SK-N-MC (cell line): ENCODE measurements around the gene FSTL4.

ENCODE experiments used
- EZH2 ChIP-seq: fragments of 200-600 bp; sonication (generic); IDR thresholded peaks from one replicate; pipeline ENCODE4 v1.6.1; 2017; ENCODE audit warnings: antibody characterized with exemption
- FOXP2 ChIP-seq: optimal IDR thresholded peaks from 2 replicates; pipeline ENCODE3; 2011; ENCODE audit warnings: mild to moderate bottlenecking, moderate library complexity; ENCODE audit not compliant: insufficient read depth; ENCODE audit errors: extremely low read length, control extremely low read depth

DNA sequence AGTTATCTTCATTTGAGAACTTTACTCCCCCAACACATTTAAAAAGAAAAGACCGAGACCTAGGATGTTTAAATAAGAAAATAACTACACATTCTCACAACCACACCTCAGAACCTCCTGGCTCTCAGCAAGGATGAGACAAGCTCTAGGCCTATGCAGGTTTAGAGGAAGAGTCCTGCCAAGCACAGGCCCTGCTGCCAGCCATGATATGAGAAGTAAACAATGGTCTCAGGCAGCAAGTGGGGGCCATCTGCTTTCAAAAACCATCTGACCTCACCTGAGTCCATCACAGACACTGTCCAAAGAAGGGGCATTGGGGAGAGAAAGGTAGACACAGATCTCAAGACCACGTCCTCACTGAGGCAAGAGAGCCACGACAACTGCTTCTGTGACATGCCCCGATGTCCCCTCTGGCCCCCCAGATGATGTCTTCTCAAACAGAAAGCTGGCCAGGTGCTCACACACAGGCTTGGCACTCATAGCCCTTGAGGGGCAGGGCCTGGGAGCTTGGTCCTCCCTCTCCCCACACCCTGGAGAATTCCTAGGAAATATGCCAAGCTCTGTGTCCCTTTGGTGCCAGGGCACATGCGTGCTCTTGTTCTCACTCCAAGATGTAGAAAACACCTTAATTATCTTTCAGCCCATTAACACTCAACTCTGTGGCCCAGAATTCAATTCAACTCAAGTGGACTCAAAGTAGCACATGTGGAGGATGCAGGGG lies 150.4 kb downstream of the FSTL4 start:
- TF ChIP-seq EZH2, result no peak
- TF ChIP-seq FOXP2, result no peak
